NCI-H128 (cell line): ENCODE results near the gene ASIC3.

Experiments
- DNase-seq: peaks from one replicate; lab custom pipeline; 2025; ENCODE audit not compliant: unreplicated experiment; lab: John Stamatoyannopoulos, UW

The ASIC3 gene

GRCh38 chr7:151085329-151085690 lies 37.0 kb downstream of the ASIC3 start:
- DNase-seq: no peak

- DNase-seq: peak; percentile 60
Measured at GRCh38 chr7:151085691-151086620, 37.6 kb downstream of the ASIC3 start, which contains the start of gene AGAP3. AGAP3 (plus strand) TSS chr7:151086475; CDS start chr7:151086742, 267 bp downstream.

- no peak for DNase-seq
Measured at GRCh38 chr7:151086802-151087244, 38.5 kb downstream of the ASIC3 start.

GRCh38 chr7:151087245-151088018 lies 39.1 kb downstream of the ASIC3 start:
- DNase-seq: peak; percentile 15

GRCh38 chr7:151088019-151088855 lies 39.9 kb downstream of the ASIC3 start:
- no peak for DNase-seq

GRCh38 chr7:151088856-151089699 lies 40.7 kb downstream of the ASIC3 start:
- no peak for DNase-seq

GRCh38 chr7:151089893-151090730 lies 41.8 kb downstream of the ASIC3 start:
- DNase-seq: no peak

GRCh38 chr7:151091003-151091402 lies 42.7 kb downstream of the ASIC3 start:
- no peak for DNase-seq

- no peak for DNase-seq
Measured at GRCh38 chr7:151091431-151091830, 43.1 kb downstream of the ASIC3 start.

GRCh38 chr7:151091988-151092387 lies 43.7 kb downstream of the ASIC3 start:
- DNase-seq: no peak

GRCh38 chr7:151093748-151094147 lies 45.4 kb downstream of the ASIC3 start:
- no peak for DNase-seq

- no peak for DNase-seq
Measured at GRCh38 chr7:151094675-151095074, 46.3 kb downstream of the ASIC3 start.

GRCh38 chr7:151095123-151095797 lies 46.9 kb downstream of the ASIC3 start:
- no peak for DNase-seq

GRCh38 chr7:151095828-151096475 lies 47.6 kb downstream of the ASIC3 start:
- no peak for DNase-seq

- no peak for DNase-seq
Measured at GRCh38 chr7:151099486-151100211, 51.3 kb downstream of the ASIC3 start.

- no peak for DNase-seq
Measured at GRCh38 chr7:151100921-151101320, 52.6 kb downstream of the ASIC3 start.

GRCh38 chr7:151101621-151102396 lies 53.5 kb downstream of the ASIC3 start:
- DNase-seq: no peak
